GM23338 (cell line): Measurements from ENCODE around the gene FUT6.

Experiments
- CTCF ChIP-seq, 2 experiments: fragments of 200-600 bp in 1 of 2; sonication (generic) in 1 of 2; conservative IDR thresholded peaks; 2 replicates each; pipeline versions ENCODE4 v1.5.1 to v1.6.1; 2016 to 2017; ENCODE audit warnings: antibody characterized with exemption in 2 of 2, low read depth in 2 of 2, mild to moderate bottlenecking in 2 of 2, moderate library complexity in 1 of 2
- EZH2 ChIP-seq: fragments of 200-600 bp; sonication (generic); IDR thresholded peaks from one replicate; pipeline ENCODE4 v1.8.0; 2017; ENCODE audit warnings: antibody characterized with exemption, mild to moderate bottlenecking, low read depth; ENCODE audit not compliant: unreplicated experiment
- EZH2phosphoT487 ChIP-seq: fragments of 200-600 bp; sonication (generic); IDR thresholded peaks from one replicate; pipeline ENCODE4 v1.8.1; 2018; ENCODE audit warnings: antibody characterized with exemption; ENCODE audit not compliant: unreplicated experiment
- POLR2AphosphoS5 ChIP-seq: IDR thresholded peaks from 2 replicates; pipeline ENCODE4 v1.6.1; 2016; ENCODE audit warnings: antibody characterized with exemption, low read depth
- ZNF331 ChIP-seq: fragments of 250-450 bp; sonication (Bioruptor Pico); IDR thresholded peaks from 2 replicates; pipeline ENCODE4 v1.5.0; 2020; ENCODE audit warnings: low read depth, mild to moderate bottlenecking, moderate library complexity

GRCh38 chr19:5792224-5792623 is 47.3 kb downstream of the FUT6 start:
- TF ChIP-seq ZNF331 (no peak), CTCF (conservative IDR thresholded peaks at IDR 0.05; ENCODE audit: low read depth in 2 of 2) (no peak), EZH2 (no peak), EZH2phosphoT487 (no peak), POLR2AphosphoS5 (no peak)
